NK-92 (cell line): Measurements from ENCODE around the gene NUDT14.

Experiments
- DNase-seq: peaks from one replicate; lab custom pipeline; 2025; ENCODE audit not compliant: unreplicated experiment; lab: John Stamatoyannopoulos, UW

Gene NUDT14

GRCh38 chr14:105180592-105181548 lies at the start of gene NUDT14:
TSS of gene NUDT14 (minus strand) at chr14:105181312. CDS start at chr14:105181209, 103 bp downstream.
- DNase-seq = peak; percentile 6

GRCh38 chr14:105229099-105229655 lies 48.1 kb upstream of the NUDT14 start:
- DNase-seq = no peak

GRCh38 chr14:105228562-105228961 lies 47.5 kb upstream of the NUDT14 start:
- DNase-seq = no peak

GRCh38 chr14:105227346-105227745 lies 46.2 kb upstream of the NUDT14 start:
- no peak for DNase-seq

- no peak for DNase-seq
Measured at GRCh38 chr14:105226198-105226597, 45.1 kb upstream of the NUDT14 start.

- no peak for DNase-seq
Measured at GRCh38 chr14:105224845-105225570, 43.9 kb upstream of the NUDT14 start.

GRCh38 chr14:105223770-105224544 lies 42.8 kb upstream of the NUDT14 start:
- no peak for DNase-seq

GRCh38 chr14:105223260-105223659 lies 42.1 kb upstream of the NUDT14 start:
- no peak for DNase-seq

- no peak for DNase-seq
Measured at GRCh38 chr14:105221598-105222178, 40.6 kb upstream of the NUDT14 start.

GRCh38 chr14:105220699-105221597 lies 39.8 kb upstream of the NUDT14 start:
- no peak for DNase-seq

- no peak for DNase-seq
Measured at GRCh38 chr14:105219753-105220152, 38.6 kb upstream of the NUDT14 start.

GRCh38 chr14:105219043-105219612 lies 38.0 kb upstream of the NUDT14 start:
- DNase-seq = no peak

GRCh38 chr14:105218611-105219010 lies 37.5 kb upstream of the NUDT14 start:
- no peak for DNase-seq

GRCh38 chr14:105217774-105218173 lies 36.7 kb upstream of the NUDT14 start:
- DNase-seq = no peak

GRCh38 chr14:105216490-105217247 lies 35.6 kb upstream of the NUDT14 start:
- no peak for DNase-seq

- no peak for DNase-seq
Measured at GRCh38 chr14:105215602-105216001, 34.5 kb upstream of the NUDT14 start.

- no peak for DNase-seq
Measured at GRCh38 chr14:105214324-105214915, 33.3 kb upstream of the NUDT14 start.

- no peak for DNase-seq
Measured at GRCh38 chr14:105213361-105213760, 32.2 kb upstream of the NUDT14 start.
